ENCODE measurements around the gene RYR2. TPM values are rescaled to one million over a fixed set of nuclear protein-coding genes. Genes with fewer than 3 reads are reported as not detected.

The RYR2 gene
- total and polyA plus RNA-seq, 8 donors, result 0.25 to 33.5 (median 2.5) TPM

GRCh38 chr1:237794071-237794470 lies 752.1 kb downstream of the RYR2 start:
- TF ChIP-seq POLR2A (IDR thresholded peaks at IDR 0.05) (no peak), POLR2AphosphoS5 (IDR thresholded peaks at IDR 0.05) (no peak)
- TF ChIP-seq, protein P1, sequence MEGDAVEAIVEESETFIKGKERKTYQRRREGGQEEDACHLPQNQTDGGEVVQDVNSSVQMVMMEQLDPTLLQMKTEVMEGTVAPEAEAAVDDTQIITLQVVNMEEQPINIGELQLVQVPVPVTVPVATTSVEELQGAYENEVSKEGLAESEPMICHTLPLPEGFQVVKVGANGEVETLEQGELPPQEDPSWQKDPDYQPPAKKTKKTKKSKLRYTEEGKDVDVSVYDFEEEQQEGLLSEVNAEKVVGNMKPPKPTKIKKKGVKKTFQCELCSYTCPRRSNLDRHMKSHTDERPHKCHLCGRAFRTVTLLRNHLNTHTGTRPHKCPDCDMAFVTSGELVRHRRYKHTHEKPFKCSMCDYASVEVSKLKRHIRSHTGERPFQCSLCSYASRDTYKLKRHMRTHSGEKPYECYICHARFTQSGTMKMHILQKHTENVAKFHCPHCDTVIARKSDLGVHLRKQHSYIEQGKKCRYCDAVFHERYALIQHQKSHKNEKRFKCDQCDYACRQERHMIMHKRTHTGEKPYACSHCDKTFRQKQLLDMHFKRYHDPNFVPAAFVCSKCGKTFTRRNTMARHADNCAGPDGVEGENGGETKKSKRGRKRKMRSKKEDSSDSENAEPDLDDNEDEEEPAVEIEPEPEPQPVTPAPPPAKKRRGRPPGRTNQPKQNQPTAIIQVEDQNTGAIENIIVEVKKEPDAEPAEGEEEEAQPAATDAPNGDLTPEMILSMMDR (IDR thresholded peaks at IDR 0.05), result no peak
- H3K27ac ChIP-seq, result no peak overlapping the region
- no peaks in the 10 kb centered on the region for H3K27me3 ChIP-seq
- H3K36me3 ChIP-seq, result peaks cover 0 to 13% (median 0%) of the 10 kb centered on the region in 4 donors
- 11 to 21% (median 16%) methylated on average over 3 of the region's 3 CpGs for WGBS, 5 donors
- intact Hi-C loops (cut with DNase I; ENCODE audit: low total_unique reads), result no loop called here
- peak in 1 of 2 donors; percentile 35 for DNase-seq
- H3K9me3 ChIP-seq, result no peaks in the 10 kb centered on the region
- H3K4me3 ChIP-seq, result no peak overlapping the region
- H3K4me1 ChIP-seq, result no peaks in the 10 kb centered on the region

DNA sequence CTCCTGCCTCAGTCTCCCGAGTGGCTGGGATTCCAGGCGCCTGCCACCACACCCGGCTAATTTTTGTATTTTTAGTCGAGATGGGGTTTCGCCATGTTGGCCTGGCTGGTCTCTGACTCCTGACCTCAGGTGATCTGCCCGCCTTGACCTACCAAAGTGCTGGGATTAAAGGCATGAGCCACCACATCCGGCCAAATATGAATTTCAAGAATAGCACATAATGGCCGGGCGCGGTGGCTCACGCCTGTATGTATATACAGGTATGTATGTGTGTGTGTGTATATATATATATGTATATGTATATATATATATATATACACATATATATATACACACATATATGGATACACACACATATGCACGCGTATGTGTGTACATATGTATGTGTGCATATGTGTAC lies 753.6 kb downstream of the RYR2 start:
- H3K27me3 ChIP-seq, result no peaks in the 10 kb centered on the region
- peaks cover 0 to 10% (median 0%) of the 10 kb centered on the region in 4 donors for H3K36me3 ChIP-seq
- TF ChIP-seq POLR2A (IDR thresholded peaks at IDR 0.05), result no peak
- TF ChIP-seq, protein P1 (IDR thresholded peaks at IDR 0.05), result no peak
- TF ChIP-seq POLR2AphosphoS5 (IDR thresholded peaks at IDR 0.05), result no peak
- TF ChIP-seq EP300 (IDR thresholded peaks at IDR 0.05), result no peak
- intact Hi-C loops (cut with DNase I; ENCODE audit: low total_unique reads), result no loop called here
- H3K4me3 ChIP-seq, result no peak overlapping the region
- H3K4me1 ChIP-seq, result no peaks in the 10 kb centered on the region
- no peak overlapping the region for H3K27ac ChIP-seq
- DNase-seq, result no peak
- WGBS, 5 donors, result 82 to 97% (median 90%) methylated on average over 11 to 13 of the region's 13 CpGs
- H3K9me3 ChIP-seq, result no peaks in the 10 kb centered on the region

GRCh38 chr1:237799762-237800474 lies 757.9 kb downstream of the RYR2 start:
- peak; percentile 75 to 77 for DNase-seq
- Histone ChIP-seq H3K4me1 (no peaks in the 10 kb centered on the region), H3K9me3 (no peaks in the 10 kb centered on the region), H3K27ac (no peak overlapping the region), H3K4me3 (no peak overlapping the region), H3K27me3 (no peaks in the 10 kb centered on the region), H3K36me3 (no peaks in the 10 kb centered on the region)
- TF ChIP-seq POLR2AphosphoS5 (IDR thresholded peaks at IDR 0.05), result no peak
- no peak for TF ChIP-seq EP300 (IDR thresholded peaks at IDR 0.05)
- TF ChIP-seq, protein P1 (IDR thresholded peaks at IDR 0.05), result peak in 3 of 7 experiments; percentile 21 to 32 (median 26)
- no peak for TF ChIP-seq POLR2A (IDR thresholded peaks at IDR 0.05)
- intact Hi-C loops (cut with DNase I; ENCODE audit: low total_unique reads), result no loop called here
- WGBS, 5 donors, result 49 to 64% (median 55%) methylated on average over 5 of the region's 5 CpGs

- Histone ChIP-seq H3K27ac (no peak overlapping the region), H3K9me3 (no peaks in the 10 kb centered on the region), H3K27me3 (no peaks in the 10 kb centered on the region), H3K4me1 (no peaks in the 10 kb centered on the region), H3K36me3 (no peaks in the 10 kb centered on the region), H3K4me3 (no peak overlapping the region)
- DNase-seq, result no peak
- intact Hi-C loops (cut with DNase I; ENCODE audit: low total_unique reads), result no loop called here
- 79 to 91% (median 88%) methylated on average over 3 of the region's 3 CpGs for WGBS, 5 donors
- TF ChIP-seq, protein P1 (IDR thresholded peaks at IDR 0.05), result no peak
- TF ChIP-seq EP300 (IDR thresholded peaks at IDR 0.05), result no peak
- TF ChIP-seq POLR2AphosphoS5 (IDR thresholded peaks at IDR 0.05), result no peak
- no peak for TF ChIP-seq POLR2A (IDR thresholded peaks at IDR 0.05)
Observed at GRCh38 chr1:237804516-237804915, 762.5 kb downstream of the RYR2 start.
